HUES64 (cell line): ENCODE measurements around the gene CD3G. TPM values are rescaled to one million over a fixed set of nuclear protein-coding genes. Genes with fewer than 3 reads are reported as not detected.
"Not testable (repeated sequence)": the region's sequence is repeated elsewhere in the genome, so short reads cannot be mapped to it uniquely, and the experiment has no call there.

Experiments
- H3K27ac ChIP-seq: 2 replicates; pipeline ENCODE4 v1.7.0; 2013; ENCODE audit warnings: low read depth, low read length, inconsistent platforms
- H3K27me3 ChIP-seq: 2 replicates; pipeline ENCODE4 v1.6.1; 2013; ENCODE audit warnings: mild to moderate bottlenecking, low read length; ENCODE audit not compliant: insufficient read depth
- H3K36me3 ChIP-seq: 2 replicates; pipeline ENCODE4 v1.6.1; 2013; ENCODE audit warnings: mild to moderate bottlenecking, low read length; ENCODE audit not compliant: insufficient read depth
- H3K4me1 ChIP-seq: 2 replicates; pipeline ENCODE4 v1.6.1; 2013; ENCODE audit warnings: mild to moderate bottlenecking, low read length, moderate library complexity; ENCODE audit not compliant: insufficient read depth
- H3K4me3 ChIP-seq: 2 replicates; pipeline ENCODE4 v1.5.1; 2013; ENCODE audit warnings: mild to moderate bottlenecking, low read length, moderate library complexity
- H3K9ac ChIP-seq: 2 replicates; pipeline ENCODE4 v1.6.1; 2013; ENCODE audit warnings: mild to moderate bottlenecking, low read depth, low read length
- H3K9me3 ChIP-seq: 2 replicates; pipeline ENCODE4 v1.6.1; 2013; ENCODE audit warnings: low read depth, low read length; ENCODE audit not compliant: insufficient read depth
- WGBS: fragments of 150-250, 120-280 bp; methylation state at CpG from one replicate; pipeline ENCODE4 v1.1.7; 2013; ENCODE audit warnings: missing lambda C conversion rate; 5-methylcytosine and 5-hydroxymethylcytosine counted together
- polyA plus RNA-seq, 2 experiments: library from polyadenylated mRNA; stranded (reverse); fragments of 50-300 nt; gene quantifications; one replicate each; pipeline ENCODE4 v1.2.3, GENCODE V29; 2013

The CD3G gene
- polyA plus RNA-seq (2013, experiment 1 of 2) = not detected
- polyA plus RNA-seq (2013, experiment 2 of 2) = not detected

GRCh38 chr11:118343981-118344515 lies at the start of gene CD3G:
CD3G (plus strand) TSS chr11:118344344; CDS start chr11:118344424, 80 bp downstream.
- Histone ChIP-seq H3K4me3 (no peak within 1 kb of the TSS), H3K27me3 (peaks cover 19% of the 10 kb centered on the region), H3K27ac (no peak within 1 kb of the TSS), H3K4me1 (0 out of 2 replicates have a peak, but pooled peaks cover 3% of the 10 kb centered on the region), H3K9ac (no peak within 1 kb of the TSS), H3K9me3 (no peaks in the 10 kb centered on the region), H3K36me3 (no peaks in the 10 kb centered on the region)
- WGBS = 85% methylated on average over 6 of the region's 6 CpGs

GRCh38 chr11:118295199-118295598 lies 48.9 kb upstream of the CD3G start:
- Histone ChIP-seq H3K27me3 (0 out of 2 replicates have a peak, but pooled peaks cover 3% of the 10 kb centered on the region), H3K9me3 (no peaks in the 10 kb centered on the region), H3K9ac (no peak overlapping the region), H3K4me3 (no peak overlapping the region), H3K4me1 (no peaks in the 10 kb centered on the region), H3K36me3 (no peaks in the 10 kb centered on the region), H3K27ac (no peak overlapping the region)
- WGBS = 68% methylated on average over 5 of the region's 5 CpGs

GRCh38 chr11:118295815-118296454 lies 48.2 kb upstream of the CD3G start:
- 0 out of 2 replicates have a peak, but pooled peaks cover 3% of the 10 kb centered on the region for H3K27me3 ChIP-seq
- no peak overlapping the region for H3K27ac ChIP-seq
- no peaks in the 10 kb centered on the region for H3K36me3 ChIP-seq
- WGBS = 77% methylated on average over 3 of the region's 3 CpGs
- no peak overlapping the region for H3K9ac ChIP-seq
- H3K4me3 ChIP-seq = no peak overlapping the region
- H3K4me1 ChIP-seq = no peaks in the 10 kb centered on the region
- H3K9me3 ChIP-seq = no peaks in the 10 kb centered on the region

- no peak overlapping the region for H3K27ac ChIP-seq
- WGBS = 67% methylated on average over 8 of the region's 8 CpGs
Observed at GRCh38 chr11:118301600-118302195, 42.4 kb upstream of the CD3G start.

GRCh38 chr11:118304227-118304567 lies 39.9 kb upstream of the CD3G start:
- no peak overlapping the region for H3K4me3 ChIP-seq
- no peak overlapping the region for H3K27ac ChIP-seq
- H3K27me3 ChIP-seq = no peaks in the 10 kb centered on the region
- H3K9ac ChIP-seq = no peak overlapping the region
- H3K4me1 ChIP-seq = no peaks in the 10 kb centered on the region
- WGBS = 100% methylated on average over 1 of the region's 1 CpG
- no peaks in the 10 kb centered on the region for H3K36me3 ChIP-seq
- no peaks in the 10 kb centered on the region for H3K9me3 ChIP-seq

More at GRCh38 chr11:118301600-118302195, 42.4 kb upstream of the CD3G start:
- Histone ChIP-seq H3K9me3 (no peaks in the 10 kb centered on the region), H3K4me3 (no peak overlapping the region), H3K9ac (no peak overlapping the region), H3K27me3 (no peaks in the 10 kb centered on the region), H3K4me1 (no peaks in the 10 kb centered on the region), H3K36me3 (no peaks in the 10 kb centered on the region)

- H3K27ac ChIP-seq = no peak within 1 kb of the TSS
- H3K36me3 ChIP-seq = no peaks in the 10 kb centered on the region
- H3K4me3 ChIP-seq = no peak within 1 kb of the TSS
- no peaks in the 10 kb centered on the region for H3K4me1 ChIP-seq
- no peaks in the 10 kb centered on the region for H3K27me3 ChIP-seq
- no peaks in the 10 kb centered on the region for H3K9me3 ChIP-seq
- WGBS = 88% methylated on average over 8 of the region's 8 CpGs
- H3K9ac ChIP-seq = no peak within 1 kb of the TSS
Observed at GRCh38 chr11:118304568-118305248, 39.4 kb upstream of the CD3G start, which contains the start of gene CD3E. CD3E (plus strand) TSS chr11:118304730; CDS start chr11:118304953, 223 bp downstream.

GRCh38 chr11:118305726-118306125 lies 38.4 kb upstream of the CD3G start:
- Histone ChIP-seq H3K27ac (no peak overlapping the region), H3K36me3 (no peaks in the 10 kb centered on the region), H3K9ac (no peak overlapping the region), H3K4me3 (no peak overlapping the region), H3K4me1 (no peaks in the 10 kb centered on the region), H3K27me3 (no peaks in the 10 kb centered on the region), H3K9me3 (no peaks in the 10 kb centered on the region)
- 76% methylated on average over 8 of the region's 8 CpGs for WGBS

- Histone ChIP-seq H3K9me3 (no peaks in the 10 kb centered on the region), H3K9ac (no peak overlapping the region), H3K36me3 (no peaks in the 10 kb centered on the region), H3K27me3 (no peaks in the 10 kb centered on the region), H3K27ac (no peak overlapping the region), H3K4me1 (no peaks in the 10 kb centered on the region), H3K4me3 (no peak overlapping the region)
- 98% methylated on average over 2 of the region's 2 CpGs for WGBS
Observed at GRCh38 chr11:118306556-118306955, 37.6 kb upstream of the CD3G start.

- not testable (repeated sequence) for H3K9me3 ChIP-seq, H3K4me3 ChIP-seq, H3K27me3 ChIP-seq, H3K36me3 ChIP-seq, H3K4me1 ChIP-seq, H3K9ac ChIP-seq, H3K27ac ChIP-seq
- WGBS = 100% methylated on average over 5 of the region's 5 CpGs
Observed at GRCh38 chr11:118308995-118309528, 35.1 kb upstream of the CD3G start.

- Histone ChIP-seq H3K9ac (no peak overlapping the region), H3K9me3 (no peaks in the 10 kb centered on the region), H3K4me3 (no peak overlapping the region), H3K4me1 (0 out of 2 replicates have a peak, but pooled peaks cover 3% of the 10 kb centered on the region), H3K27ac (no peak overlapping the region), H3K27me3 (peaks cover 6% of the 10 kb centered on the region; the same call in 1 of the 2 replicates), H3K36me3 (no peaks in the 10 kb centered on the region)
- WGBS = 97% methylated on average over 3 of the region's 3 CpGs
Observed at GRCh38 chr11:118310271-118310670, 33.9 kb upstream of the CD3G start.
